GM19099 (cell line): ENCODE data around the gene CLDN1.

Source experiments
- POLR2A ChIP-seq: IDR thresholded peaks from 3 replicates; pipeline ENCODE4 v1.6.1; 2011; ENCODE audit warnings: low read depth; ENCODE audit not compliant: insufficient read length; ENCODE audit errors: extremely low read depth

CLDN1 gene

DNA sequence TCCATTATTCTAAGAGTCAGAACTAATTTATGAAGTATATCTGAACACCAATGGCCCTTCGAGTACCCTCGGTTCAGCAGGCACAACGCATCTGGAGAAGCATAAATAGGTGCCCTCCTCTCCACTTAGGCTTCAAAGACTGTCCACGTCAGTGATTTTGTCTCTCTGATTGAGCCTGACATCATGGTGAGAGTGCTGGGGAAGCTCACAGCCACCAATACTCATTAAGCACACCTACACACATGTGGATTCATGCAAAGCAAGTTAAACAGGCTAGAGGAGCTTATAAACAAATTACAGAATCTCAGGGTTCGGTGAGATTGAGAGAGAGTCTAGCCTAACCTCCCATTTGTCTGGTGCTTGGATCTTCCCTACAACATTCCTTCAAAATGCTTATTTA is 3.6 kb downstream of the CLDN1 start:
- no peak for TF ChIP-seq POLR2A

DNA sequence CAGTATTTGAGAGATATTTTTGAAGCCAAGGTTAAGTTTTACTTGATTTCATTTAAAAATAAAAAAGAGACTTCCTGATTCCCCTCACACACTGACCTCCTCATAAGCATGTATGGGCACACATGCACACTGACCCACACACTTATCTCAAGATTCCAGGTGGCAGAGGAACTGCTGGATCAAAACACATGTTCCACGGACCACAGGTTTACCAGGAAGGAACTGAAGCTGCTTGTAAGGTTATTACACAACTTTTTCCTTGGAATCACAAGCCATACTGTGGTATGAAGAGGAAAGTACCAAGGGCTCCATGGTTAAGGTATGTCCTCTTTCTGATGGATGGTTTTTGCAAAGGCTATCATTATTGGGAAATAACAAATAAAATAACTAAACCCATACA is 7.5 kb downstream of the CLDN1 start:
- TF ChIP-seq POLR2A: no peak

DNA sequence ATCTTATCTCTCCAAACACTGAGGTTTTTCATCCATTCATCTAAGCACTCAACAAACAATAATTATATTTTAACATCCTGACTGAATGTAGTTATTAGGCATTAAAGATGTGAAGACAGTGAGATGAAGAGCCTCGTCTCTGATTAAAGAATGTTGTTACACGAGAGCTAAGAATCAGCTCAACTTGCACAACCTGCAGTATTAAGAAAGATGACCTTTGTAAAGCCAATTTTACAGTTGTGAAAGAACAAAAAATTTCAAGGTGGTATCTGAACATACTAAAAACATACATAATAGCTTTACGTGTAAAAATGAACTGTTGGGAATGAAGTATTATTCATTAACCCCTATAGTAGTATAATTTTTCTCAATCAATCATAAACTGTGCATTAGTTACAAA is 12.8 kb downstream of the CLDN1 start:
- TF ChIP-seq POLR2A: no peak

DNA sequence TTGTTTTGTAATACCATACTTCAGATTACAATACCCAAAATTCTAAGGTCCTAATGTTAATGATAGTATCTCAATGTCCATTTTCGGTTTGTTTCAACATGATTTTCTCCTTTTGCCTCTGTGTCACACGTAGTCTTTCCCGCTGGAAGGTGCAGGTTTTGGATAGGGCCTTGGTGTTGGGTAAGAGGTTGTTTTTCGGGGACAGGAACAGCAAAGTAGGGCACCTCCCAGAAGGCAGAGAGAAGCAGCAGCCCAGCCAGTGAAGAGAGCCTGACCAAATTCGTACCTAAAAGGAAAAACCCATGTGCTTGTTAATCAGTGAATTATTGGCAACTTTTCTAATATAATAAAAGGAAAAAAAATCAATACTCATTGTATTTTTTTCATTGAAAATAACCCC is 14.1 kb downstream of the CLDN1 start:
- TF ChIP-seq POLR2A: no peak

DNA sequence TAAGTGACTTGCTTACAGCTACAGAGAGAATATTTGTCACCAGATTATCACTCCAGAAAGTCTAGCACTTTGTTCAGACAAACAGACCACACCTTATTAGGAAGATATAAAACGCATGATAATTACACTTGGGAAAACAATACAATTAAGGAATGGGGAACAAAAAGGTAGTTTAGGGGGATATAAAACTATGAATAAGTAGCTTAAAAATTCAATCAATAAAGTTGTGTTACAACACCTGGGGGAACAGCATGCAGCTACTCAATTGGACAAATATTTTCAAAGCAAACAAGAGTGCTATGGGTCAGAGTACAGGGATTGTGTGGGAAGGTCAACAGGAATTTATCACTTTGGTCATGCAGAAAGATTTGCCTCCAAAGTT is 15.1 kb downstream of the CLDN1 start:
- no peak for TF ChIP-seq POLR2A

DNA sequence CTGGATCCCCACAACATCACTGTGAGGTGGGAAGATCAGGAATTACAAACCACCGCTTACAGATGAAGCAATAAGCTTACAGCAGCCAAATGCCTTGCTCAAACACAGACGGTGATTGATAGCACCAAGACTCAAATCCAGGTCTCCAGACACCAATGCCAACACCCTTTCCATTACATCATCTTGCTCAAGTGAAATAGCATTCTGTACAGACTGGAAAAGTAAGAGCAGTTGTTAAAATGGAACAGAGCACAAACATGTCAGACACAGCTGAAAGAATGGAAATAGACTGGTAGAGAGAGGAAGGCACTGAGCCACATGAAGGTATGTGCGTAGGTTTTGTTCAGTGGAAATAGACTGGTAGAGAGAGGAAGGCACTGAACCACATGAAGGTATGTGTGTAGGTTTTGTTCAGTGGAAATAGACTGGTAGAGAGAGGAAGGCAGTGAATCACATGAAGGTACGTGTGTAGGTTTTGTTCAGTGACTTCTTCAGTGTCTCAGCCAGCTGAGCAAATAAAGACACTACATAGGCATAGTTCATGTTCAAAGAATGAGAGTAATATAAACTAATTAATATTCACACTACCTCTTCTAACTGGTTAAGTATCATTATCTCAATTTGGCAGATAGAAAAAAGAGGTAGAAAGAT is 15.6 kb downstream of the CLDN1 start:
- no peak for TF ChIP-seq POLR2A

DNA sequence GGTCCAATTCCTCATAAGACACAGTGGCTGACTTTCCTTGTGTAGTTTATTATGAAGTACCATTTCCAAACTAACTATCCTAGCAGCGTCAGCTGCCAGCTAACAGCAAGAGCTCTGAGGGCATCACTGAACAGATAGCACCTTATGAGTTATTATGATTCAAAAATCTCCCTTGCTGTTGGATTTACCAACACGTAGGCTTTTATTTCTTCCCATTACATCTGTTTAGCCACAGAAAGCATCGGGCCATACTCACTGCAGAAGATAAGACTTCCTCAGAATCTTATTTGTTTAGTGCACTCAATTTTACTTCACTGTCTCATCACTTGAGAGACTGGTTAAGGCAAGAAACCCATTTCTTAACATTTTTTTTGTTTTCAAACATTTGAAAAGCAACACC is 16.2 kb downstream of the CLDN1 start:
- no peak for TF ChIP-seq POLR2A

DNA sequence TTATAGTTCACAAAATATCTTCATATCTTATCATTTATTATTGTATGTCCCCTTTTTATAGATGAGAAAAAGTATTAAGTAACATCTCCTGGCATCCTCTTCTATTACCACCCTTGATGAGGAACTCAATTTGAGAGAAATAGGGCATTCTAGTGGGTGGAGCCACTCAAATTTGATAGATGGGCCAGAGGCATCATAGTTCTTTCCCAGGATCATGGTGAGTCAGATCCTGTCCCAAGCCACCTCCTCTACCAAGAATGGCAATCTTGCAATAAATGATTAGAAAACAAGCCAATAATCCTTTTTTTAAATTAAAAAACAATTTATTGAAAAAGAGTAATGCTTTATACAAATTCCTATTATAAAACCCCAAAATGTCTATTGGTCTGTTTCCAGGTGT is 16.8 kb downstream of the CLDN1 start:
- no peak for TF ChIP-seq POLR2A

DNA sequence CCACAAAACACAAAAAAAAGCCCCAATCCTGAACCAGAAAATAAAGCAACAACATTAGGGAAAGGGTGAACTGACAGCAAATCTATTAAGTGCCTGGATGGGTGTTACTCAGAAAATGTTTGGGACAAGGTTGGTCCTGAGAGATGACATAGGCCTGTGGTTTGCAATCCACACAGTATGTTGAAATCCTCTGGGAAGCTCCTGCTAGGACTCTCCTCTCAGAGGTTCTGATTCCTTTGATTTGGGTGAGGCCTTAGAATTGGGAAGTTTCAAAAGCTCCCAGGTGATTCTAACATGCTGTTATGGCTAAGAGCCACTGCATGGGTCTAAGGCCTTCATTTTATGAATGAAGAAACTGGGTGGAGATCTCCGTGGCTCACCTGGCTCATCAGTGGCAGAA is 18.4 kb downstream of the CLDN1 start:
- TF ChIP-seq POLR2A: no peak

DNA sequence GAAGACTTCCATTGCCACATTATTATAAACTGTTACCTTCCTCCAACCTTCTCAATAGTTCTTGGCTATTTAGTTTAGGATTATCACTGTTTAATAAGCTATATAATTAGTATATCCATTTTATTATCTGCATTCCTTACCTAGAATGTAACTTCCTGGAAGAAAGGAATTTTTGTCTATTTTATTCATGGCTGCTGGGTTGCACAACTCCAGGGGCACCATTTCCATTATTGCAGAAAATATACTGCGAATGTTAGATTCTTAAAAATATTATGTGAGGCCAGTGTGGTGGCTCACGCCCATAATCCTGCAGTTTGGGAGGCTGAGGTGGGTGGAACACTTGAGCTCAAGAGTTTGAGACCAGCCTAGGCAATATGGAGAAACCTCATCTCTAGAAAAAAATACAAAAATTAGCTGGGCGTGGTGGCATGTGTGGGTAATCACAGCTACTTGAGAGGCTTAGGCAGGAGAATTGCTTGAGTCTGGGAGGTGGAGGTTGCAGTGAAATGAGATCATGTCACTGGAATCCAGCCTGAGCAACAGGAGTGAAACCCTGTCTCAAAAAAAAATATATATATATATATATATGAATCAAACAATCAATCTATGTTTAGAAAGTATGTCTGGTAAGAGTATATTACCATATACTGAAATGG is 19.9 kb downstream of the CLDN1 start:
- TF ChIP-seq POLR2A: no peak

DNA sequence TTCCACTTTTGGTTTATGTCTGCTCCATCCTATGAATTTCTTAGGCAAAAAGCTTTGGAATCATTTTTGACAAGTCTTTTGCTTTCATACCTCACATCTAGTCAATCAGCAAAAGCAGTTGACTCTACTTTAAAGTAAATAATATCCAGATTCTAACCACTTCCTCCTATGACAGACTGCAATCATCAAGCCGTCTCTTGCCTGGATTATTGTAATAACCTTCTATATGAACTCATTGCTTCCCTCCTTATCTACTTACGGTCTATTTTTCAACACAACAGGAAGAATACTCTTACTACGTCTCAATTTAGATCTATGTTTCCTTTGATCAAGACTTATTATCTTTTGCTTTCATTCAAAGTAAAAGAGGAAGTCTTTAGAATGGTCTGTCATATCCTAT is 20.7 kb downstream of the CLDN1 start:
- no peak for TF ChIP-seq POLR2A

DNA sequence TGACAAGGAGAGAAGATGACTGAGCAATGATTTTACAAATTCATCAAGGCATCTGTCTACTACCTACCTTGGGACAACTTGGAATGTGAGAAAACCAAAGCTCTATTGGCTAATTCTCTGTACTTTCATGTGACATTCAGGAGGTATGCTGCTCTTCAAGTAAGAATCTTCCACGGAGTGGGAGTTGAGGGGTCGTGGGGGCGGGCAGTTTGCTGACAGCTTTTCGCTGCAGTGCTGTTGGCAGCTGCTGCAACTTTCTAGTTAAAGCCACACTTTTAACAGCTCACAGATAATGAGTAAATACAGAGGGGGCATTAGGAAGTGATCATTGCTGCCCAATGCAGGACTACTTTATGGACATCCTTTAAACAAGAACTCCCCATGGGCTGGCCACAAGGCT is 22.3 kb downstream of the CLDN1 start:
- no peak for TF ChIP-seq POLR2A

DNA sequence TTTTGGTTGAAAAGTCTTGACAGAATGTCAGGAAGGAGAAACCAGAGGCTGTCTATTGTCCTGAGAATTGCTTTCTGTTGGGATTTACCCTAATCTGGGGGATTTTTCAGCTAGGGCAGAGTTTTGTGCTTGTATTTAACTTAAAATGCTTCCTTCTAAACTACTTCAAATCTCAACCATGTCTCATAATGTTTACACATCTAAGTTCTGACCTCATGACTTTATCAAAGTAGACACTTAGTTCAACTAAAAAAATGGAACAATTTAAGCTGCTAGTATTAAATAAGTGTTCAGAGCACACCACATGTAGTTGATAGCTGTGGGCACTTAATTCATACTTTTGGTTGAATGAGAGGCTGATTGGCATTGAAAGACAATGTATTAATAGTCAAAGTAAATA is 28.2 kb downstream of the CLDN1 start:
- TF ChIP-seq POLR2A: no peak

DNA sequence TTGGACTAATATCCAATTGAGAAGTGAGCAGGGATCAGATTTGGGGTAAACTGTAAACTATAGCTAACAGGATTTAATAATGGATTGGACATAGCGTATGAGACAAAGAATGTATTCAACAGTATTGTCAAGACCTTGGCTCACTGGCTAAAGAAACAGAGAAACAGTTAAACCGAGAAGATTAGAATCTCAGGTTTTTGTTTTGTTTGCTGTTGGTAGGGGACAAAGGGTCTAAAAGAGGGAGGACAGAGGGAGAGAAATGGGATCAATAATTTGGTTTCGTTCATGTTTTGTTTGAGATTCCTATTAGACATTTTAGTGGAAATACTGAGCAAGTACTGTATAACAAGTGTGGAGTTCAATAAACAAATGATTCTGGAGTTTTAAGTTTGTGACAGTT is 28.6 kb downstream of the CLDN1 start:
- no peak for TF ChIP-seq POLR2A

DNA sequence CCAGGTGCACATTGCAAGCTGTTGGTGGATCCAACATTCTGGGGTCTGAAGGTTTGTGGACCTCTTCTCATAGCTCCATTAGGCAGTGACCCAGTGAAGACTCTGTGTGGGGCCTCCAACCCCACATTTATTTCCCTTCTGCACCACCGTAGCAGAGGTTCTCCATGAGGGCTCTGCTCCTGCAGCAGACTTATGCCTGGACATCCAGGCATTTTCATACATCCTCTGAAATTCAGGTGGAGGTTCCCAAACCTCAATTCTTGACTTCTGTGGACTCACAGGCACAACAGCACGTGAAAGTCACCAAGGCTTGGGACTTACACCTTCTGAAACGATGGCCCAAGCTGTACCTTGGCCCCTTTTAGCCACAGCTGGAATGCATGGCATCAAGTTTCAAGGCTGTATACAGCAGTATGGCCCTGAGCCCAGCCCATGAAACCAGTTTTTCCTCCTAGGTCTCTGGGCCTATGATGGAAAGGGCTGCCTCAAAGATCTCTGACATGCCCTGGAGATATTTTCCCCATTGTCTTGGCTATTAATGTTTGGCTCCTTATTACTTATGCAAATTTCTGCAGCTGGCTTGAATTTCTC is 30.2 kb downstream of the CLDN1 start:
- no peak for TF ChIP-seq POLR2A

DNA sequence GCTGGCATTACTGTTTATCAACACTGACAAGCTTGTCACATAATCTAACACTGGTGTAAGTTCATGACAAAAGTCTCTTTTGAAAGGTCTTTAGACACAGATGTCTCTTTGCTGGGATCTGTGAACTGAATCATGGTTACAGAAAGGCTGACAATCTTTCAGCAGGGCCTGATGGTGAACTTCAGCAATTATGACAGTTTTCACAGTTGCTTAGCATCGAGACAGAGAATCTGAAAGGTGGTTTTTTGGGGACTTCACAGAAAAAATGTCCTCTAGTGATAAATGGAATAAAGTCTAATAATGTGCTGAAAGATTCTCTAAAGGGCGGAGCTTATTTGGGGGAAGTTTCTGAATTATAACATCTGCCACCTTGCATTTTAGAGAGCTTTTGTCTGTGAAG is 32.3 kb downstream of the CLDN1 start:
- TF ChIP-seq POLR2A: no peak
